SK-N-MC (cell line): Measurements from ENCODE around the gene MALRD1.

Source experiments
- EZH2 ChIP-seq: fragments of 200-600 bp; sonication (generic); IDR thresholded peaks from one replicate; pipeline ENCODE4 v1.6.1; 2017; ENCODE audit warnings: antibody characterized with exemption
- POLR2AphosphoS5 ChIP-seq: IDR thresholded peaks from 2 replicates; pipeline ENCODE4 v1.6.1; 2012; ENCODE audit warnings: mild to moderate bottlenecking, low read depth, low read length, borderline replicate concordance

DNA sequence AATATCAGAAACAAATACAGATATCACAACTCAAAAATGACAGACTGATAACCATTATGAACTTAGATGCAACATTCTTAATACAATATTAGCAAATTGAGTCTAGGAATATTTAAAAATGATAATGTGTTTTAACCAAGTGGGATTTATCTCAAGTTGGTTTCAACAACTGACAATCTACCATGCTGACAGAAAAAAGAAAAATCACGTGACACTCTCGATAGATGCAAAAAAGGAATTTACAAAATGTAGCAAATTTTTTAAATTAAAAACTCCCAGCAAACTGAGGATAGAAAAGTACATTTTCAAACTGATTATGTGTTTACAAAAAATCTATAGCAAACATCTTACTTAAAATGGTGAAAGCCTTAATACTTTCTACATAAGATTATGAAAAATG is 177.4 kb downstream of the MALRD1 start:
- TF ChIP-seq POLR2AphosphoS5: no peak
- TF ChIP-seq EZH2: no peak
